Hindlimb muscle (tissue), 1 donor: ENCODE results near the gene NEO1. TPM values are rescaled to one million over a fixed set of nuclear protein-coding genes. Genes with fewer than 3 reads are reported as not detected.
"Not testable (repeated sequence)": the region's sequence is repeated elsewhere in the genome, so short reads cannot be mapped to it uniquely, and the experiment has no call there.

Source experiments
- DNase-seq: peaks from one replicate; pipeline ENCODE4 v3.0.0-alpha.2; 2013
- polyA plus RNA-seq: library from polyadenylated mRNA; unstranded; fragments of 120-200 nt; gene quantifications from one replicate; pipeline ENCODE4 v1.2.1, GENCODE V29; 2013; ENCODE audit not compliant: insufficient read length

Gene NEO1
- polyA plus RNA-seq, 1 donor, result 40.2 TPM

DNA sequence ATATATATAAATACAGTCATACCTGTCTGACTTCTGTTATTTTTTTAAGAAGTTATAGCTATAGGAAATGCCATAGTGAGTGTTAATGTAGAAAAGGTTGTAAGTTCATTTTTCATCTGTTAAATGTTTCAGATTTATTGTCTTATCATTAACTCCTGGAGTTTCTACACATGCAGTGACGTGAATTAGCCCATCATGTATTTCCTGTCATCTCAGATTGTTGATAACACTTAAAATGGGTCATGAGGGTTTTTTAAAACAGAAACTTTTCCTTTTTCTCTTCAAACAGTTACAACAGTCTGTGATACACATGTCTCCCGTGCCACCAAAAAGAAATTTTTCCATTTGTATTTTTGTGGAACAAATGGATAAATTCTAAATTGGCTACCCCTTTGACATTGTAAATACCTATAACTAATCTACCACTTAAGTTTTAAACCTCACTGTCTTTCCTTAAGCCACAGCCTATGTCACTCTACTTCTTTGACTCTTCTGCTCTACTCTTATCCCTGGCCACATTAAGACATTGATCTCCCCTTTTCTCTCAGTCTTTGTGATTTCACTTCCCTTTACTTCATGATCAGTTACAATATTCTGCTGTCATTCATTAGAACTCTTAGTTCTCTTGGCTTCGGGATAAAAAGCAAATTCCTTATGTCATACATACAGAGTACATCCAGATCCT lies 89.1 kb downstream of the NEO1 start:
- DNase-seq, result no peak

DNA sequence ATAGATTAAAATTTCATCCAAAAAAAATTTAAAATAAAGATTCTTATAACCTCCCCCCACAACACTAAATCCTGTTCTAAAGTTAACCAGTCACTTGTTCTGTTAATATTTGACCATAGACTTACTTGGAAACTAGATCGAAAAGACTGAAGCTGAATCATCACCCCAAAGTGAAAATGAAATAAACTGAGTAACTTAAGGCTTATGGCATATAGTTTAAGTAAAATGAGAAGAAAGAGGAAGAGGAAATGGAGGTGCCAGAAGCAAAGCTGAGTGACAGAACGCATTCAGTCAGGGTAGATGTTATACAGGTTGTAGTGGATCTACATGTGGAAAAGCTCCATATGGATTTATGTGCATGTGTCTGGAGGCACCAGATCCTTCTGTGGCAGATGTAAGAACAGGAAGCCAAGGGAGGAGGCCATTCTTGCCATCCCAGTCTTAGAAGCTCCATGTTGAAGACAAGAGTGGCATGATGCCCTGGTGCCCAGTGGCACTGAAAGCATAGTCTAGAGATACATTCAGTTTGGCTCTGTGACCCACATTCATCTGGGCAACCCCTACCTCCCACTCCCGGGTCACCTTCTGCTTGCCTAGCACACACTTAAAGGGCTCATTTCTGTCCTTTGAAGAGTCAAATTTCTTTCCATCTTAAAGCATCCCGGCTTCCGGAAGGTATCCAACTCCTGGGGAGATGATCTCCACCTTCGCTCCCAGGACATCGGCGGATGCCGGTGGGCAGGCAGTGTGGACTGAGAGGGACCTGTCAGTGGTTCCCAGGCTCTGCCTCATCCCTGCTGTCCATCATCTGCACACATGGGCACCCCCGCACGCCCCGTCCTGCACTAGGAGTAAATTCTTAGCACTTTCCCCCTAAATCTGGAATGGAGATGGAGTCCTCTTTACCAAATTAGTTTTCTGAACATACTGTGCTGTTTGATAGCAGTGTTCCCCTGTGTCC lies 90.8 kb downstream of the NEO1 start:
- no peak for DNase-seq

DNA sequence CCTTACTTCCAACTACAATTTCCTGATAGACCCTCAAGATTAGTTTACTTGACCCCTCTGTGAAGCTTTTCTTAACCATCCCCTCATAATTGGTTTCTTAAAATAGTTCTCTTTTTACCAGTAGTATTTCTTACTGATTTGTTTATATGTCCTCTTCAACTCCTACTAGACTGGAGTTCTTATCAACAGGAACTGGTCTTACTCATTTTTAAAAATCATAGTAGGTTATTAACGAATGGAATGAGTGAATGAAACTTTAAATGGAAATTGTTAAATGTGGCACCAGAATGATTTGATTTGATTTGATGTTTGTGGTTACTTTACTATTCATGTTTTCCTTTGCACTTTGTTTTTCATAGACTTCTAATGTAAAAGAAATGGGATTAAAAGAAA lies 91.5 kb downstream of the NEO1 start:
- DNase-seq, result no peak

DNA sequence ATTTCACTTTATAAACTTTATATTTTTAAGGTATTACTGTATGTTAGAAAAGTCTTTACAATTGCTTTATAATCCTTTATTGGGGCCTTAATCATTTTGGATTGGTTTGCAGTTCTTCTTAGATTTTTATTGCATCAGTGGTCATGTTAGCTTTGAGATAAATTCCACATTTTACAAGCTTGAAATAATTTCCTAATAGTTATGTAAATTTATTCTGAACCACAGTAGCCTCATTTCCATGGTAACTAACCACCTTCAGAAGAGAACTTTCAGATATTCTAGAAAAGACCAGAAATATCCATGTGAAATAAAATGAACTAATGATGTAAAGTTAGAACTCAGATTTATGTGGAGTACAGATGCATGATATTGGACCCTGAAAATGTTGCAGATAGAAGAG lies 94.2 kb downstream of the NEO1 start:
- DNase-seq, result no peak

DNA sequence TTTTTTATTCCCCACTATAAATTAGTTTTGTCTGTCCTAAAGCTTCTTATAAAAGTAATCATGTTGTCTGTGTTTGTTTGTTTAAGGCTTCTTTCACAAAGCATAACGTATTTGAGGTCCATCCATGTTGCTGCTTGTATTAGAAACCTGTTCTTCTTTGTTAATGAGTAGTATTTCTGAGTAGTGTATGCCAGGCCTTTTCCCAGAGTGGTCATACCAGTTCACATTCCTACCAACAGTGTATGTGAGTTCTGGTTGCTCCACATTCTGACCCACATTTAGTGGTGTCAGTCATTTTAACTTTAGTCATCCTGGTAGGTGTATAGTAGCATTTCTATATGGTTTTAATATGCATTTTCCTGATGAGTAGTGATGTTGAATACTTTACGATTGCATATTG lies 98.6 kb downstream of the NEO1 start:
- no peak for DNase-seq

DNA sequence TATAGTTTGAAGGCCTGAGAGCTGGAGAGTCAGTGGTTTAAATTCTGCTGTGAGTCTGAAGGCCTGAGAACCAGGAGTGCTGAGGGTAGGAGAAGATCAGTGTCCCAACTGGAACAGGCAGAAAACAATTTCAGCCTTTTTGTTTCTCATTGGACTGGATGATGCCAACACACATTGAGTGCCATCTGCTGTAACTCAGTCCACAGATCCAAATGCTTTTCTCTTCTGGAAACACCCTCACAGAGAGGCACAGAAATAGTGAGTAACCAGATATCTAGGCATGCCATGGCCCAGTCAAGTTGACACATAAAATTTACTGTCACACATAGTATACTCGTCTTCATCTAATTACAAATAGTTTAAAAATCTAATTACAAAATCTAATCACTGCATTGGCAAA lies 100.8 kb downstream of the NEO1 start:
- no peak for DNase-seq

DNA sequence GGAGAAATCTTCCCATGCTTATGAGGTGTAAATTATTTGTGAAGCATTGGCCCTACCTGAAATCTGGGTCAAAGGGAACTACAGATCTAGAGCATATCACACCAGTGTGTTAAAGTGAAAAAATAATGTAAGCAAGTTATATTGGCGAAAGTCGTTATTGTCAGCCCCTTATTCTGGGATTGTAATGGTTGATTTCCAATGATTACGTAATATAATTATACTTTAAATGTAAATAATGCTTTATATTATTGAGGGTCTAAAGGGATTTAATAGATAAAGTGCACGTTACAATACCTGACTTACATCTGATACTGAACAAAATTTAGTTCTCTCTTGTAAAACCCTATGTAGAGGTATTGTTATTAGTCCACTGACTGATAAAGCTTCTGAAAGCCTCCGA lies 101.2 kb downstream of the NEO1 start:
- no peak for DNase-seq

DNA sequence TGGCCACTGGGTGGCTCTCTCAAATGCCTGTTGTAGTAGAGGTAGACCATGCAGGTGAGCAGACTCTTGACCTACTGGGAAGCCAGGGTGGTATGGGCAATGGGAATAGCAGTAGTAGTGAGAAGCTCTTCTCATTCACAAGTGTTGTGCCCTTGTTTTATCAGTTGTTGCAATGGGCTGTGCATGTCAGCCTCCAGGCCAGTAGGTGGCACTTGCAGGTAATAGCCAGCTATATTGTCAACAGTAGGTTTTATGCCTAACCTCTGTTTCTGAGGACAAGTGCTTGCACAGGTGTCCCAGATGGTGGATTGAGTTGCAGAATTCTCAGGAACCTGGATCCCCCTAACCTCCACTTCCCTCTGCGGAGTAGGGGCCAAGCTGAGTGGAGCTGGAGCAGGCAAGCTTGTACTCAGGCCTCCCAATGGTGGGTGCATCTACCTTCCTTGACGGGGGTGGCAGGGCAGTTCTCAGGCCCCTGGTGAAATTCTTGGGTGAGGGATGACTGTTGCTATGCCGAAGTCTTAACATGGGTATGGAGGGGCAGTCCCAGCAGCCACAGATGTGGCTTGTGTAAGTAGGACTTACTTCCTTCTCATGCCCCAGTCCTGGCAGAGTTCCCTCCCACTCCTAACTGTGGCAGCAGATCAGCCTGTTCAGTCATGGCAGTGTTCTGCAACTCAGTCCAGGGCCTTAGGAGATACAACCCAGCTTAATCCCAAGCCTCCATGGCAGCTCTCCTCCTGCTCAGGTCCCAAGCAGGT lies 104.3 kb downstream of the NEO1 start:
- no peak for DNase-seq

DNA sequence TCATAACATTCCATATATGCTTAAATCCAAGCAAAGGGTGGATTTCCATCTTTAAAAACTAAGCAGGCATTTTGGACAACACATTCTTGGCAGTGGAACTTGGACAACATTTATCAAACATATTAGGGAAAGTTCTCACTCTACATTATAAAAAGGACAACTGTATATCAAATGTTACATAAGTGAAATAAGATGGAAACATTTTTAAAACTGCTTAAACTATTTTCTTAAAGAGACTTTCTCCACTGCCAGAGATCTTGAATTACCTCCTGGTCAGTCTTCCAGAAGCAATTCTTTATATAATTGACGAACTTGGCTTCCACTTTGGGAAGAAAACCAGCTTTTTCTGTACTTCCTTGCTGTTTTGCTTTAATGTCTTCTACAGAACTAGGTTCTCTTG lies 109.3 kb downstream of the NEO1 start:
- DNase-seq, result peak; percentile 75

DNA sequence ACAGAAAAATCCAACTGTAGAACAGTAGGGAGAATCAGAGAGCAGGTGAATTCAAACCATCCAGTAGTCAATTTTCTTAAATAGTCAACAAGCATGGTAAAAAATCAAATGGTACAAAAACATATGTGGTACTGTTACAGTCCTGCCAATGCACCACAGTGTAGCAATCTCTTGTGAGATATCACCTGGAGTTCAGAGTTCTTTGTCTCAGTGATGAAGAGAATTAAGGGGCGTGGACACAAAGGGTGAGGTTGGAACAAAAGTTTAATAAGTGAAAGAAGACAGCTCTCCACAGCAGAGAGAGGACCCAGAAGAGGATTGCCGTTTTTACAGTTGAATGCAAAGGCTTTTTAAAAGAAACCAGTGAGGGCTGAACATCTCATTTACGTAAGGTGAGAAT lies 113.2 kb downstream of the NEO1 start:
- DNase-seq, result no peak

DNA sequence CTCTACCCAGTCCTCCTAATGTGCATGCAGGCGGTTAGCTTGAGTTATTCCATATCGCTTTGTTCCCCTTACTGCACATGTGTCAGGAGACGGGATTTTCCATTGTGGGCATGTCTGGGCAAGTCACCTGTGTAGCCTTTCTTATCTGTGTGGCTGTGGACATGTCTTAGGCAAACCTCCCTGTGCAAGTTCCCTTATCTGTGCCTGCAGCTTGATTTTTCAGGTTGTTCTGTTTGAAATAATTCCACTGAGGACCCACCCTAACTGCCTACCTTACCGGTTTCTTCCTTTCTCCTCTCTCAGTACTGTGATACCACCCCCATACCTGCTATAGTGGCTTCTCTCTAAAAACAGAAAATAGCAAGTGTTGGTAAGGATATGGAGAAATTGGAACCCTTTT lies 113.6 kb downstream of the NEO1 start:
- DNase-seq, result no peak

DNA sequence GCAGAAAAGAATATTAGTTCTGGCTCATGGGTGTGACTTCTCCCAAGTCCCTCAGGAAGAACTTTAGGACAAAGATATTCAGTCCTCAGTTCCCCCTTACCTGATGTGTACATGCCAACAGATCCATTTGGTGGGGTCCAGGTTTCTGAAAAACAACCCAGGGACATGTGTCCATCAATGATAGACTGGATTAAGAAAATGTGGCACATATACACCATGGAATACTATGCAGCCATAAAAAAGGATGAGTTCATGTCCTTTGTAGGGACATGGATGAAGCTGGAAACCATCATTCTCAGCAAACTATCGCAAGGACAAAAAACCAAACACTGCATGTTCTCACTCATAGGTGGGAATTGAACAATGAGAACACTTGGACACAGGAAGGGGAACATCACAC lies 114.4 kb downstream of the NEO1 start:
- DNase-seq, result not testable (repeated sequence)

DNA sequence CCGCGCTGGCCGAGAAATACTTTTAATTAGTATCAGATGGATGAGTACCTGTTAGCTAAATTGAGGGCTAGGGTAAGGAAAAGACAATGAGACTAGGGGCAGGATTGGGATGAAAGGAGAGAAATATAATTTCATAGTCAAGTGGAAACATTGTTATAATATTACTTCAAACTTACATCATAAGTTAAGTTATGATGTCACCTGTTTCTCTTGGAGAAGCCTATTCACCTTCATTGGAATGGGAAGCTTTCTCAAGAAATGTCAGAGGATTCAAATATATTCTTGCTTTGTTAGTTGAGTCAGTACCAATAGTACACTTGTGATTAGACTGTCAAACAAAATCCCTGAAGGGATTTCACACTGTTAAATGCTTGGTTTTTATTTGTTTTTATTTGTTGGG lies 116.2 kb downstream of the NEO1 start:
- DNase-seq, result no peak

DNA sequence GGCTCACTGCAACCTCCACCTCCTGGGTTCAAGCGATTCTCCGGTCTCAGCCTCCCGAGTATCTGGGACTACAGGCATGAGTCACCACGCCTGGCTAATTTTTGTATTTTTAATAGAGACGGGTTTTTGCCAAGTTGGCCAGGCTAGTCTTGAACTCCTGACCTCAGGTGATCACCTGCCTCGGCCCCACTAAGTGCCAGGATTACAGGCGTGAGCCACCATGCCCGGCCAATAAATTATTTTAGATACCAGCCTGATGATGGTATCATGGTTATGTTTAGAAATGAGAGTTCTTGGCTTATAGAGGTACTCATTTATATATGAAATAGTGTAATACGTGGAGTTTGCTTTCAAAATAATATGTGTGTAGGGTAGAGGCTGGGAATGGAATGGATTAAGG lies 119.4 kb downstream of the NEO1 start:
- DNase-seq, result no peak

DNA sequence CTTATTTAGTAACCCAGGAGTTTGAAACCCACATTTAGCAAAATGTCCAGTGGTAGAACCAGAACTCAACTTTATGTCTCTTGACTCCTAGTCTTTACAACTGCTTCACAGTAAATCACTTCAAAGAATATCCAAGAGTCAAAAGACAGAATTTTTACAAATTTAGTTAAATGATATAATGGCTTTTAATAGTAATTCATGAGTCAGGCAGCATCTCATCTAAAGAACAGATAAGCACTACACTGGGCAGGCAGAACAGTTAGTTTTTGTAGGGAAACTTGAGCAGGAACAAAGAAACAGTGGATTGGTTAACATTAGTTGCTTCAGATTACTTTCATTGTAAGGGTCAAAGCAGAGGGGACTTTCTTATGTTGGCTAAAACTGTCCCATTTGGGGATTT lies 120.2 kb downstream of the NEO1 start:
- DNase-seq, result no peak

DNA sequence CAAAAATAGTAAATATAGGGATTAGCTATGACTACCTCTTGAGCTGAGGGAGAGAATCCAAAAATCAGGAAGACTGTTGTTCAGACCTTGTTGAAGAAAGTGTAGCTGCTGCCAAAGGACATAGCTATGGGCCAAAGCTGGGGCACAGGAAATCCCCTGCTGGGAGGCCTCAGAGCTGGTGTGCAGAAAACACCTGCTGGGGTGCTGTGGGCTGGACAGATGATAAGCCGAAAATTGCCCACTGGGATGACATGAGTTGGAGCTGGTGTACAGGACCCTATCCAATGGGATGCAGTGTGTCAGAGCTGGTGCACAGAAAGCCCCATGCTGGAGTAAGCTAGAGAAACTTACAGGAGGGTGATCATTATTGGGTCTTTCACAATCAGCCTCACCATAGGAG lies 121.9 kb downstream of the NEO1 start:
- no peak for DNase-seq

DNA sequence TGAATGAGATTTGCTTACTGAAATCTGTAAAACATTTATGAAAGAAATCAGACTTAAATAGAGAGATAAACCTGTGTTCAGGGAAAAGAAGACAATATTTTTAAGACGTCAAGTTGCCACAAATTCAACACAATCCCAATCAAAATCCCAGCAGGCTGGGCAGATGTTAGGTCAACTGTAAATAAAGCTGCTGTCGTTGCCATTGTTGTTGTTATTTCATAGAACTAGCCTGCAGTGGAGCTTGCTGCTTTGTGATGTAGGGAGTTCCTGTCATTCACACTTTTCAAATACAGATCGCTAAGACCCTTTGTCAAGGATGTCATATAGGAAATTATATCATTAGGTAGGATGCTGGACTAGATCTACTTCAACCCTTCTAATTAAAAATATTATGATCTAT lies 123.1 kb downstream of the NEO1 start:
- DNase-seq, result no peak

DNA sequence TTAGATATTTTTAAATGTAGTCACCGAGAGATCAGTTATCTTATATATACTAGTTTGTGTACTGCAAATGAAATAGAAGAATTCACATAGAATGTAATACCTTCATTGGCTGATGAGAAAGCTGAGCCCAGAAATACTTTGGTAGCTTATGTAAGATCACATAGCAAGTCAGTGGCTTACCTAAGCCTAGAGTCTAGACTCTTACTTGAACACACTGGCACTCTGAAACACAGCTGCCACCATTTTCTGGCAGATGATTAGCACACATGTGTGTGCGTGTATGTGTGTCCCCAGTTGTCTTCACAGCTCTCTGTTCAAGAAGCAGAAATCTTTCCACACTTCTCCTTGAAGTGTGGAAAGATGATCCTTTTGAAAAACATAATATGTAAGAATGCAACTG lies 124.3 kb downstream of the NEO1 start:
- DNase-seq, result no peak

DNA sequence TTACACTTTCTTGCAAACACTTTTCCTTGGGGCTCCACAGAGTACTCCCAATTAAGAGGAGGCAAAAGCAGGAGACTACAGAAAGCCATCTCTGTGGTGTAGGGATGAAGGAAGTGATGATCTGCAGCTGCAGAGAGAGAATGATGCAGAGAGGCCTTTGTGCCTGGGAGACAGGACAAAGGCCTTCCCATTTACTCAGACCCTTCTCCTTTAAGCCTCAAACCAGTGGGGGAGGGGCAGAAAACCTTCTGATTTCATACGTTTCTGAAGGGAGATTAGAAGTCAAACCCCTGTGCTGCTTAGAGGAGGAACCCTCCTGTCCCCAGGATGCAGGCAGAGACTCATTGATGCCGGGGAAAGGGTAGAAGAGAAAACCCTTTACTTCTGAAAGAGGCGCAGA lies 130.8 kb downstream of the NEO1 start:
- no peak for DNase-seq

DNA sequence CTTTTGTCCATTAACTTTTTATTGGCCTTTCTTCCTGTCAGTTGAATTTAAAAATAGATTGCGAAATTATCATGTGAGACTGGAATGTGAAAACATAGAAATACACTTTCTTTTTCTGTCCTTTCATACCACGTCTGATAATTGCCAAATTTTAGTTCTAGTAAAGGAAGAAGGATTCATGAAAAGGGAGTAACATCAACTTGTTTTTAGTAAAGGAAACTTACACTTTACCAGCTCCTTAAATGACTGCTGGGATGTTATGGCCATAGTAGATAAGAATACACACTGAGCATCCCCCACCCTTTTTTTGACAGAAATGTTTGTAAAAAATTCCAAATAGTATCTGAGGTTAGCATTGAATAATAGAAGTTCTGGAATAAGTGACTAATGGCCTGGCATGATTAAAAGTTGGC lies 137.9 kb downstream of the NEO1 start:
- no peak for DNase-seq

DNA sequence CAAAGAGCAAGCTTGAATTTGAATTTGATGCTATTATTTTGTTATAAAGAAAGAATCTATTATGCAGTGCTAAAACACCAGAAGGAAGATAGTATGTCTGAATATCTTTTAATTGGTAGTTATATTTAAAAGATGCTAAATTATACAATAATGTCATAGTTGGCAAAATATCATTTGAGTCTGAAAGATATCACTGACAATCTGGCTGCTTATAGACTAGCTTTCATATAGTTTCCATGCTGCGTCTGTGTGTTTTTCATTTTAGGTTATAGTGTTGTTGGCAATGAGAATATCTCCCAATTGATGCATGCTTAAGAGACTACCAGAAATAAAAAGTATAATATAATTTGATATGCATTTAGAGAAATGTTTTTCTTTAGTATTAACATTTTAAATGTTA lies 142.9 kb downstream of the NEO1 start:
- no peak for DNase-seq

DNA sequence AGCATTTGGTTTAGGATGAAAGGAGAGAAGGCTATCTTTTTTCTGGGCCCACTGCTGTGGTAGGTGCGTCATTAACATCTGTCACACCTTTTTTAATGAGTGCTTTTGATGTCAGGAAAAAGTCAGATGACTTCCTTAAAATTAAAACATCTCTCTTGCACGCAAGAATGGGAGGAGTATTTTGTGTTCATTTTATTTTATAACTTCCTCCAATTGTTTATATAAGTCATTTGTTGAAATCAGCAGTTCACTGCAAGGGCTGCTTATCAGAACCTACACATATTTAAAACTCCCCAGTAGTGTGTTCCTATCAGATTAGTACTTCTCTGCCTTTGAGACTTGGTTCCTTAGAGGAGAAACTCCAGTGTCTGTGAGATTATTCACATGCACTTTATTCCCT lies 143.8 kb downstream of the NEO1 start:
- DNase-seq, result no peak

DNA sequence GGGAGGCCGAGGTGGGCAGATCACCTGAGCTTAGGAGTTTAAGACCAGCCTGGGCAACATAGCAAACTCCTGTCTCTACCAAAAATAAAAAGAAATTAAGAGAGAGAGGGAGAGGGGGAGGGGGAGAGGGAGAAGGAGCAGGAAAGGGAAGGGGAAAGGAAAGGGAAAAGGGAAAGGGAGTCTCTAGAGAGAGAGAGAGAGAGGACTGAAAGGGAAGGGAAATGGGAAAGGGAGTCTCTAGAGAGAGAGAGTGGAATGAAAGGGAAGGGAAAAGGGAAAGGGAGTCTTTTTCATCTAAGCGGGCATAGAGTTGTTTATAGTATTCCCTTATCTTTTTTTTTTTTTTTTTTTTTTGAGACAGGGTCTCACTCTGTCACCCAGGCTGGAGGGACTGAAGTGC lies 148.1 kb downstream of the NEO1 start:
- DNase-seq, result no peak
